Ramos (cell line): ENCODE measurements around the gene IPO11.
"Not testable (repeated sequence)": the region's sequence is repeated elsewhere in the genome, so short reads cannot be mapped to it uniquely, and the experiment has no call there.

Experiments
- in situ Hi-C: fragments of 300-500 bp; cut with MboI; formaldehyde crosslinking; loops from one replicate; pipeline ENCODE4 v1.14.3; 2022; ENCODE audit warnings: low sequenced_read_pairs; ENCODE audit not compliant: unreplicated experiment

The IPO11 gene

DNA sequence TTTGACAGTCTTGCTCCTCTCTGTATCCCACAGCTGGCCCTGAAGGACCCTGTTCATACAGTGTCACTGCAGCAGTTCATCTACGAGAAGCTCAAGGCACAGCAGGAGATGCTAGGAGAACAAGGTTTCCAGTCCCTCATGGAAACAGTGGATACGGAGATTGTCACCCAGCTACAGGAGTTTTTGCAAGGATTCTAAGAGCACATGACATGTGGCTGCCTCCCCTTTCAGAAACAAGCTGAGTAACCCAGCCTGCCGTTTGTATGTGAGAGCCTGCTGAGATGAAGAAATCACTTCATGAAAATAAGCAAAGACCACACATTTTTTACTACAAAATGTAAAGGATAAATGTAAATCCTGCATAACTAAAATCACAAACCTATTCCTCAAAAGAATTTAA, 214.6 kb downstream of the IPO11 start:
- in situ Hi-C loops, result no loop called here

- in situ Hi-C loops, result no loop called here
Measured at GRCh38 chr5:62627901-62628300, 215.3 kb downstream of the IPO11 start.

GRCh38 chr5:62631909-62632580, 219.5 kb downstream of the IPO11 start:
- in situ Hi-C loops, result no loop called here

GRCh38 chr5:62633243-62633642, 220.7 kb downstream of the IPO11 start:
- in situ Hi-C loops, result no loop called here

- in situ Hi-C loops, result no loop called here
Measured at GRCh38 chr5:62640446-62640845, 227.9 kb downstream of the IPO11 start.

DNA sequence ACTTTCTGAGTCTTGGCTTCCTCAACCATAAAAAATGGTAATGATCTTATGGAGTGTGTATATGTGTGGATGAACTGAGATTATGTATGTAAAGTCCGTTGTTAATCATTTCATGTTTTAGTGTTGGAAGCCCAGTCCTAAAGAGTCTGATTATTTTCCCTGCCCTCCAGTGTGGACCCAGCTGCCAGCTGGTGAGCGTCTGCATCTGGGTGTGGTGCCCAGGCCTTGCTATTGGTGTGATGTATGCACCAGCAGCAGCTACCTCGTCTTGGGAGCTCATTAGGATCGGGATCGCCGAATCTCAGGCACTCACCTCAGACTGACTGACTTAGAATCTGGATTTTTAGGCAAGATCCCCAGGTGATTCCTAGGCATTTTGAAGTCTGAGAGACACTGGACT, 229.9 kb downstream of the IPO11 start:
- in situ Hi-C loops, result no loop called here

DNA sequence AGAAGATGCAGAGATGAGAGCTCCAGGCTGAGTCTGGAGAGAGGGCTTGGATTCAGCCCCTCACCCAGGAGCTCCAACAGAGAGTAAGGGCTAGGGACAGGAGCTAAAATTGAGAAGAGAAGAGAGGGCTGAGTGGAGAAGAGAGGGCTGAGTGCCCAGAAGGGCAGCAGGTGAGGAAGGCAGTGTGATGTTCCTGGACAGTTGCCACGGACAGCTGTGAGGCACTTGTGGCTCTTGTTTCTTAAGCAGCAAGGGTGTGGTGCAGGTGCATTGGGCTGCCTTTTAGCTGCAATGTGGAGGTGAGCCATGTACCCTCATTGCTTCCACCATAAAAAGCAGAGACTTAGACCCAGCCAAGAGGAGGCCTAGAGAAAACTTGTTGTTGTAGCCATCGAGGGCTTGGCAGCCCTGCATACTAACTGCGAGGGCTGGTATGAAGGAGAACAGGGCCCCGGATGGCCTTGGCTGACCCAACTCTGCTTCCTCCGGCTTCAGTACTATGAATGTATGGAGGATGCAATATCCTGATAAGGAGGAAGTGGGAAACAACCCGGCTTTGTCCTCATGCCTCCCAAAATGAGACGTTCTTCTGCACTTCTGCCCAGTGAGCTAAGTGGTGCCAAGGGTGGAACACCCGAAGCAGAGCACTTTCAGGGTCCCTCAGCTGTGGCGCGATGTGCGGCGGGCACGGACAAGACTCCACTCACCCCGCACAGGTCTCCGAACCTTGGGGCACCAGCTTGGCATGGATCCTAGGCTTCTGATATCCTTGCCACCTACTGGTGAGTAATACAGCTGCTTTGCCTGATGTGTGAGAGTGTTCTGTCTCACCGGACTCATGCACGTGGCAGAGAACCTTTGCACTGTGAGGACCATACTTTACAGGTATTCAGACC, 231.2 kb downstream of the IPO11 start:
- in situ Hi-C loops, result no loop called here

DNA sequence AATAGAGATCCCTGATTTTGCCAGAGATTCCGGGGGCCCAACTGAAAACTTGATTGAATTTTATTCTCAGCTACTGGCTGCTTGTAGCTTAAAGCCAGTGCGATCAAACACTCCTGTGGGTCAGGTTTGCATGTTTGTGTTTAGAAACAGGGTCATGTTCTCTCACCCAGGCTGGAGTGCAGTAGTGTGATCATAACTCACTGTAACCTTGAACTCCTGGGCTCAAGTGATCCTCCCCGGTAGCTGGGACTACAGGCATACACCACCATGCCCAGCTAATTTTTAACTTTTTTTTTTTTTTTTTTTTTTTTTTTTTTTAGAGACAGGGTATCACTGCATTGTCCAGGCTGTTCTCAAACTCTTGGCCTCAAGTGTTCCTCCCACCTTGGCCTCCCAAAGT, 232.7 kb downstream of the IPO11 start:
- in situ Hi-C loops, result no loop called here

DNA sequence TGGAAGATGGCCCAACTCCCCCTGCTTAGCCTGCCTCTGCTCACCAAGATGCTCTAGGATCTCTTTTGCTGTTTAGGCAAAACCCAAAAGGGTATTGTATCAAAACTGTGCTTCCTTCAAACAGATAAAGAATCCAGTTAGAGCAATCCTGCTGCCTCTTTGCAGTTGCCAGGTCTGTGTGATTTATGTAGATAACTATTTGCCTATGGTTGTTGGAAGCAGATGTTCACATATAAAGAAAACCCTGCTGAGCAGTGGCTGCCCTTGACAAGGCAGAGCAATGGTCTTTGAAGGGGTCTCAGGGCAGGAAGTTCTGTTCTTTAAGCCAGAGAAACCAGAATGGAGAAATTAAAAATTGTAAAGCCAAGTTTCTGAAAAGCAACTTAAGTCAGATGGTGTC, 234.7 kb downstream of the IPO11 start:
- in situ Hi-C loops, result no loop called here

DNA sequence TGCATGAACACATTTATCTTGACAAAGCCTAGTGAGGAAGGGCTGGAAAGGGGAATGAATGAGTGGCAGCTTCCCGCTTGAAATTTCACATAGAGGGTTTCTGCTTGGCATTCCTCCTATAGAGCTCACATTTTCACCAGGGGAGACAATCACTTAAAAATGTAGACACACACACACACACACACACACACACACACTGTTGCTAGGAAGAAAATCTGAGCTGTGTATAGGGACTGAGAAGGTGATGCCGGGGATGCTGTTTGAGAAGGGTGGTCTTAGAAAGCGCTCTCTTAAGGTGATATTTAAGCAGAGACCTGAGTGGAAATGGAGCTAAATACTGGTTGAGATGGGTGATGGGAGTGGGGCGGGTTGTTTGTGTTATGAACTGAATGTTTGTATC, 236.5 kb downstream of the IPO11 start:
- in situ Hi-C loops, result no loop called here

GRCh38 chr5:62649476-62650113, 237.0 kb downstream of the IPO11 start:
- in situ Hi-C loops, result no loop called here

DNA sequence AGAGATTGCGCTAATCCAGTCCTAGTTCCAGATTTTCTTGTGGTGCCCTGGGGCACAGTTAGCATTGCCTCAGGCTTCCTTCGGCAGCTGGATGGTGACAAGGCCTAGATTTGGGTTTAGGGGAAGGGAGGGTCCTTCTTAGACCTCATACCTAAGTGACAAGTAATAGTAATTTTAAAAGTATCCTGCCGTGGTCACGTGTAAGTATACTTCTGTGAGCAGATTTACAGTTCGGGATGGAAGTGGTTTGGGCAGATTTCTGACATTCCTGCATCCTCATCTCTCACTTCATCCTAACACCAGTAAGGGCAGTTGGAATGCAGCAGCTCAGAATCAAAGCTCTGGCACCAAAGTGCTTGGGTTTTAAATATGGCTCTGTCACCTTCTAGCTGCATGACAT, 237.6 kb downstream of the IPO11 start:
- in situ Hi-C loops, result no loop called here

DNA sequence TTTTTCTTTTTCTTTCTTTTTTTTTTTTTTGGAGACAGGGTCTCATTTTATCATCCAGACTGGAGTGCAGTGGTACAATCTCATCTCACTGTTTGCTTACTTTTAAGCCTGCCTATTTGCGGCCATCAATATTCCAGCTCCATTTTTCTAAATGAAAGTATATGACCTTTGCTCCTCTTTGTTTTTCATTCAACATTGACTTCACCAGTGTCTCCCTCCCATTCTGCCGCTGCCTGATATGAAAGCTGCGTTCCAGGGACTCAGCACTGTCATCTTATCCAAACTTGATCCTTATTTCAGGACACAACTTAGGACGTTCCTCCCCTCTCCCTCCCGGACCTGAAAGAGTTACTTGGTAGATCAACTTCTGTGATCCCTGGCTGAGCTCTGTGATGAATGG, 239.7 kb downstream of the IPO11 start:
- in situ Hi-C loops, result no loop called here

DNA sequence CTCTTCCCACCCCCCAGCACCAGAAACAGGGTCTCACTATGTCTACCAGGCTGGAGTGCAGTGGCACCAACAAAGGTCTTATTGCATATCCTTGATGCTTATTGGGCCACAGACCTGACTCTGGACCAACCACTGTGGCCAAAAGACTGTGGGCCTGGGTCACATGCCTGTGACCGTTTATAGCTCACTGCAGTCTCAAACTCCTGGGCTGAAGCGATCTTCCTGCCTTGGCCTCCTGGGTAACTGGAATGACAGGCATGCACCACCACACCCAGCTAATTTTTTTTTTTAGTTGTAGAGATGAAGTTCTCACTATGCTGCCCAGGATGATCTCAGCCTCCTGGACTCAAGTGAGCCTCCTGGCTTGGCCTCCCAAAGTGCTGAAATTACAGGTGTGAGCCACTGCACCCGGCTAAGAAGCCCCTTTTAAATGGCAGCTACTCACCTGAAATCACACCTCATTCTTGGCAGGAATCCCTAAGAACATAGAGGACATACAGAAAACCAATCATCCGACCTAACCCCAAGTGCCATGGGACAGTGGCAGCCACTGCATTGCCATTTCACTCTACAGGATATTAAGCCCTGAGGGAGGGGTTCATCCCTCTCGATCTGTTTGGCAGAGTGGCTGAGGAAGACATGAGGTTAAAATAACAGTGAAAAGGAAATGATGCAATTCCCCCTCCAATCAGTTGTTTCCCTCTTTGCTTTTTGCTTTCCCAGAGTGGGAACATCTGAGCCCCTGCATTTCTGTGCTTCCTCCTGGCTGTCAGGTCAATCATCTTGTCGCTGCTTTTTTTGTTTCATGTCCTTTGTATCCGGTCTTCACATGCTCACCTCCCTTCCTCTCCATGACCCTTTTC, 240.7 kb downstream of the IPO11 start:
- in situ Hi-C loops, result no loop called here

DNA sequence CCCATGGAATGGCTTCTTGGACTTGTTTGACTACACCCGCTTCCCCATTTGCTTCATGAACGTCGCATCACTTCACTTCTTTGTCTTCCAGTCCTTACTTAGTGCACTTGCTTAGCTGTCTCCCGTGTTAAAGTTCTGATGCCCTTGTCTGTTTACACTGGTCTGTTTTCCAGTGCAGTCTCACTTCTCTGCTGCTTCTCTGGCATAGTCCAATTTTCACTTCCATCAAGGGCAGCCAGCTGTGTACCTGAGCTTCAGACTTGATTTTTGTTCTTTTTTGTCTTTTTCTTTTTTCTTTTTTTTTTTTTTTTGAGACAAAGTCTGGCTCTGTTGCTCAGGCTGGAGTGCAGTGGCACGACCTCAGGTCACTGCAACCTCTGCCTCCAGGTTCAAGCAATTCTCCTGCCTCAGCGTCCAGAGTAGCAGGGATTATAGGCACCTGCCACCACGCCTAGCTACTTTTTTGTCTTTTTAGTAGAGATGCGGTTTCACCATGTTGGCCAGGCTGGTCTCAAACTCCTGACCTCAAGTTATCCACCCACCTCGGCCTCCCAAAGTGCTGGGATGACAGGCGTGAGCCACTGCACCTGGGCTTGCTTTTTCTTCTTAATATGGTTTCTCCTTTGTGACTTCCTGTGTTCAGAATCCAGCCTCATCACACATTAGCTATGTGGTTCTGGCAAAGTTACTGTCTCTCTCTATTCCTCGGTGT, 241.5 kb downstream of the IPO11 start:
- in situ Hi-C loops, result no loop called here

GRCh38 chr5:62657772-62658171, 245.2 kb downstream of the IPO11 start:
- in situ Hi-C loops, result not testable (repeated sequence)

- in situ Hi-C loops, result no loop called here
Measured at GRCh38 chr5:62661126-62661525, 248.6 kb downstream of the IPO11 start.

- in situ Hi-C loops, result no loop called here
Measured at GRCh38 chr5:62662521-62662920, 250.0 kb downstream of the IPO11 start.

DNA sequence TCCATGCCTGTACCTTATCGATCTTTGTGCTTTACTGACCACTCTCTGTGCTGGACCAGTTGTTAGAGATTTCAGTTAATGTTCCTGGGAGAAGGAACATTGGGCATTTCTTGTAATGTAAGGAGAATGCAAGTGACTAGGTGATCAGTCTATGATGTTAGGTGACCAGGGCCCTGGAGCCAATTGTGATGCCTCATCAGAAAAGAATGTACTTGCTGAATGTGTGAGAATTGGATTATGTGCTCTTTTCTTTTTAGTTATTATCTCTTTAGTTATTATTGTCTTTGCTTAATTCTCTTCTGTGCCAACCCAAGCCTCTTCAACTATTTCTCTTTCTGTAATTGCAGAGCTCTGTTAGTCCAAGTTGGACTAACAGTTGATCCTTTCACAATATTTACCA, 258.9 kb downstream of the IPO11 start:
- in situ Hi-C loops, result no loop called here

DNA sequence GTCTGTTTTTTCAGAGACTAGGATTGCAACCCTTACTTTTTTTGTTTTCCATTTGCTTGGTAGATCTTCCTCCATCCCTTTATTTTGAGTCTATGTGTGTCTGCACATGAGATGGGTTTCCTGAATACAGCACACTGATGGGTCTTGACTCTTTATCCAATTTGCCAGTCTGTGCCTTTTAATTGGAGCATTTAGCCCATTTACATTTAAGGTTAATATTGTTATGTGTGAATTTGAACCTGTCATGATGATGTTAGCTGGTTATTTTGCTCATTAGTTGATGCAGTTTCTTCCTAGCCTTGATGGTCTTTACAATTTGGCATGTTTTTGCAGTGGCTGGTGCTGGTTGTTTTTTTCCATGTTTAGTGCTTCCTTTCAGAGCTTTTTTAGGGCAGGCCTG, 264.0 kb downstream of the IPO11 start:
- in situ Hi-C loops, result not testable (repeated sequence)
